ENCODE measurements around the gene FOXO3.

DNA sequence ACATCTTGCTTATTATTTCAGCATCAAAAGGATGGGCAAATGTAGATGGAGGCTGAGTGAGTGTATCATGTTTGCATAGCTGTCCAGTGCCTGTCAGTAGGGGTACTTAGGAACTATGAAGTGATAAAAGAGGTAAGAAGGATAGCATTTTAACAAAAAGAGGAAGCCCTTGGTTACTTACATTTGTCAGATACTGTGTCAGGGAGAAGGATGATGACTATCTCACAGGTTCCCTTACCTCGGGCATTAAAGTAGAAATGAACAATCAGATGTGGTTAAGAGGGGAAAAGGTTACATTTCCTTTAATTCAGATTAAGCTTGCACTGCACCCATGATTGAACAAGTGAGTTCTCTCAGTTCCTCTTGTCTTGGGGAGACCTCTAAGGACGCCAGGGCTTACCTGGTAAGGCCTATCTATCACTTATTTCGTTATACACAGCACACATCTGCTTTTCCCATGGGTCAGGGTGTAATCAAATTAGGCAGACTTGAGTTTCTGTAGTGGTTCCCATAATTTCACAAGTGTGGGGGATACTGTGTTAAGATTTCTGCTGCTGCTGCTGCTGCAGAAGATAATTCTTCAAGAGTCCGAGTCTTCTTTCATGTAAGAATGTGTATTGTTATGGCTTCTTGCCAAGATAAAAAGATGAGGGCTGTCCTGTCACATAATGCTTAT is 4.5 kb downstream of the FOXO3 start:
- TF ChIP-seq CTCF (IDR thresholded peaks at IDR 0.05), result no peak
- no peak for TF ChIP-seq REST (IDR thresholded peaks at IDR 0.05; ENCODE audit: insufficient read depth in 1 of 2, low read depth in 2 of 2, low read length in 1 of 2)
- no peak for TF ChIP-seq POLR2AphosphoS5 (IDR thresholded peaks at IDR 0.05; ENCODE audit: low read depth, low read length)
- no peak for TF ChIP-seq TCF7L2 (IDR thresholded peaks at IDR 0.05; ENCODE audit: low read depth, low read length)
- TF ChIP-seq SIN3A (IDR thresholded peaks at IDR 0.05; ENCODE audit: borderline replicate concordance, insufficient read depth, low read depth, low read length), result no peak
